Keratinocyte (primary cell): Measurements from ENCODE around the gene IL21R. TPM values are rescaled to one million over a fixed set of nuclear protein-coding genes. Genes with fewer than 3 reads are reported as not detected.

Source experiments
- DNase-seq: peaks from one replicate; pipeline ENCODE4 v3.0.0-alpha.2; 2011; ENCODE audit warnings: low read depth, missing footprints, low spot score
- FAIRE-seq: peaks from 2 replicates; lab custom pipeline; 2011; peaks lifted over from hg19 to GRCh38; lab: Jason Lieb, UNC
- H2AFZ ChIP-seq: 2 replicates; pipeline ENCODE4 v1.6.0; 2012; ENCODE audit warnings: low read length, control low read depth, inconsistent platforms; ENCODE audit not compliant: control insufficient read depth
- H3K27ac ChIP-seq: 2 replicates; pipeline ENCODE4 v1.5.1; 2011; ENCODE audit warnings: low read length; ENCODE audit not compliant: control insufficient read depth, insufficient read depth
- H3K27me3 ChIP-seq: 3 replicates; pipeline ENCODE4 v1.6.0; 2011; ENCODE audit warnings: low read length; ENCODE audit not compliant: control insufficient read depth, insufficient read depth; ENCODE audit errors: extremely low read depth
- H3K36me3 ChIP-seq, 2 experiments: 2 replicates in 1 of 2; 3 replicates in 1 of 2; pipeline ENCODE4 v1.5.1; 2011; ENCODE audit warnings: low read length in 2 of 2, mild to moderate bottlenecking in 1 of 2; ENCODE audit not compliant: control insufficient read depth in 2 of 2, insufficient read depth in 2 of 2; ENCODE audit errors: extremely low read depth in 1 of 2
- H3K4me1 ChIP-seq: 3 replicates; pipeline ENCODE4 v1.5.1; 2011; ENCODE audit warnings: low read length; ENCODE audit not compliant: control insufficient read depth, insufficient read depth; ENCODE audit errors: extremely low read depth
- H3K4me2 ChIP-seq: 3 replicates; pipeline ENCODE4 v1.6.0; 2011; ENCODE audit warnings: low read depth, low read length; ENCODE audit not compliant: control insufficient read depth, insufficient read depth; ENCODE audit errors: extremely low read depth
- H3K4me3 ChIP-seq, 3 experiments: fragments of 200-600 bp in 1 of 3; sonication (generic) in 1 of 3; 2 replicates in 2 of 3; 3 replicates in 1 of 3; pipeline ENCODE4 v1.5.1; 2011 to 2016; ENCODE audit warnings: low read length in 3 of 3, mild to moderate bottlenecking in 3 of 3, control low read depth in 2 of 3, inconsistent platforms in 1 of 3, low read depth in 1 of 3, mixed read lengths in 1 of 3, mixed run types in 1 of 3, moderate library complexity in 1 of 3; ENCODE audit not compliant: control insufficient read depth in 2 of 3, insufficient read depth in 2 of 3; ENCODE audit errors: extremely low read depth in 1 of 3
- H3K79me2 ChIP-seq: 2 replicates; pipeline ENCODE4 v1.6.0; 2012; ENCODE audit warnings: low read length; ENCODE audit not compliant: control insufficient read depth, insufficient read depth
- H3K9ac ChIP-seq: 3 replicates; pipeline ENCODE4 v1.6.0; 2011; ENCODE audit warnings: low read length; ENCODE audit not compliant: control insufficient read depth, insufficient read depth; ENCODE audit errors: extremely low read depth
- H3K9me1 ChIP-seq: 3 replicates; pipeline ENCODE4 v1.6.0; 2011; ENCODE audit warnings: low read length; ENCODE audit not compliant: control insufficient read depth, insufficient read depth; ENCODE audit errors: extremely low read depth
- H3K9me3 ChIP-seq: 2 replicates; pipeline ENCODE4 v1.5.1; 2012; ENCODE audit warnings: low read depth, low read length; ENCODE audit not compliant: control insufficient read depth
- H4K20me1 ChIP-seq: 3 replicates; pipeline ENCODE4 v1.6.0; 2011; ENCODE audit warnings: low read length; ENCODE audit not compliant: control insufficient read depth, insufficient read depth; ENCODE audit errors: extremely low read depth
- CTCF ChIP-seq, 3 experiments: IDR thresholded peaks in 1 of 3; conservative IDR thresholded peaks in 1 of 3; optimal IDR thresholded peaks in 1 of 3; 2 replicates in 2 of 3; 3 replicates in 1 of 3; pipeline versions ENCODE3 to v1.5.1; 2011; ENCODE audit warnings: low read length in 3 of 3, mild to moderate bottlenecking in 3 of 3, moderate library complexity in 2 of 3, control low read depth in 1 of 3, inconsistent platforms in 1 of 3; ENCODE audit not compliant: insufficient read depth in 2 of 3; ENCODE audit errors: extremely low read depth in 1 of 3
- EZH2 ChIP-seq: IDR thresholded peaks from one replicate; pipeline ENCODE4 v1.6.1; 2012; ENCODE audit warnings: inconsistent platforms, mild to moderate bottlenecking, low read length, moderate library complexity
- dilution Hi-C: fragments of 300-500 bp; cut with MboI; formaldehyde crosslinking; loops from one replicate; pipeline ENCODE4 v1.7.0; 2020; ENCODE audit warnings: low sequenced_read_pairs; ENCODE audit not compliant: extremely low pct_ligation_motif_present
- polyA plus RNA-seq, 5 experiments: library from polyadenylated mRNA; depleted of rRNA in 3 of 5; stranded (reverse) in 3 of 5; stranded (forward) in 1 of 5; unstranded in 1 of 5; fragments of >200 nt; gene quantifications; 1 replicate in 1 of 5; 2 replicates in 3 of 5; 3 replicates in 1 of 5; pipeline versions ENCODE4 v1.2.1 to v1.2.3, GENCODE V29; 2011 to 2012; ENCODE audit warnings: missing spikeins in 2 of 5, low read depth in 1 of 5, low replicate concordance in 1 of 5

IL21R gene
- polyA plus RNA-seq, 1 donor (not counting 4 experiments of a cell fraction or from before 2014, with no cell fraction given): 0.12 TPM

- H3K4me2 ChIP-seq: no peak overlapping the region
- no peaks in the 10 kb centered on the region for H3K36me3 ChIP-seq
- no peaks in the 10 kb centered on the region for H3K9me3 ChIP-seq
- DNase-seq (no peak), FAIRE-seq (no peak)
- no peaks in the 10 kb centered on the region for H3K27me3 ChIP-seq
- no peak overlapping the region for H3K9ac ChIP-seq
- no peak overlapping the region for H3K4me3 ChIP-seq
- no peaks in the 10 kb centered on the region for H3K79me2 ChIP-seq
- H4K20me1 ChIP-seq: no peaks in the 10 kb centered on the region
- no peak overlapping the region for H3K27ac ChIP-seq
- H3K4me1 ChIP-seq: peaks cover 2% of the 10 kb centered on the region
- dilution Hi-C loops: no loop called here
- H2AFZ ChIP-seq: no peak overlapping the region
- H3K9me1 ChIP-seq: no peaks in the 10 kb centered on the region
- no peak for TF ChIP-seq CTCF (optimal IDR thresholded peaks at IDR 0.05 in 1 of 3, IDR thresholded peaks at IDR 0.05 in 1 of 3, conservative IDR thresholded peaks at IDR 0.05 in 1 of 3; ENCODE audit: extremely low read depth in 1 of 3, insufficient read depth in 2 of 3, low read length in 3 of 3)
Observed at GRCh38 chr16:27437946-27438345, 36.0 kb downstream of the IL21R start.

GRCh38 chr16:27439271-27440018 lies 37.5 kb downstream of the IL21R start:
- Histone ChIP-seq H3K9me3 (peaks cover 2% of the 10 kb centered on the region), H3K4me1 (peaks cover 4% of the 10 kb centered on the region), H4K20me1 (no peaks in the 10 kb centered on the region), H3K36me3 (no peaks in the 10 kb centered on the region), H3K4me2 (no peak overlapping the region), H3K9ac (no peak overlapping the region), H3K4me3 (no peak overlapping the region), H3K79me2 (no peaks in the 10 kb centered on the region), H3K9me1 (no peaks in the 10 kb centered on the region), H3K27ac (no peak overlapping the region), H2AFZ (no peak overlapping the region), H3K27me3 (no peaks in the 10 kb centered on the region)
- FAIRE-seq (no peak), DNase-seq (no peak)
- dilution Hi-C loops: no loop called here
- TF ChIP-seq CTCF (optimal IDR thresholded peaks at IDR 0.05 in 1 of 3, IDR thresholded peaks at IDR 0.05 in 1 of 3, conservative IDR thresholded peaks at IDR 0.05 in 1 of 3; ENCODE audit: extremely low read depth in 1 of 3, insufficient read depth in 2 of 3, low read length in 3 of 3) (no peak), EZH2 (no peak)
